Measurements from ENCODE around the gene SORCS2.
"Not testable (repeated sequence)": the region's sequence is repeated elsewhere in the genome, so short reads cannot be mapped to it uniquely, and the experiment has no call there.

SORCS2 gene

DNA sequence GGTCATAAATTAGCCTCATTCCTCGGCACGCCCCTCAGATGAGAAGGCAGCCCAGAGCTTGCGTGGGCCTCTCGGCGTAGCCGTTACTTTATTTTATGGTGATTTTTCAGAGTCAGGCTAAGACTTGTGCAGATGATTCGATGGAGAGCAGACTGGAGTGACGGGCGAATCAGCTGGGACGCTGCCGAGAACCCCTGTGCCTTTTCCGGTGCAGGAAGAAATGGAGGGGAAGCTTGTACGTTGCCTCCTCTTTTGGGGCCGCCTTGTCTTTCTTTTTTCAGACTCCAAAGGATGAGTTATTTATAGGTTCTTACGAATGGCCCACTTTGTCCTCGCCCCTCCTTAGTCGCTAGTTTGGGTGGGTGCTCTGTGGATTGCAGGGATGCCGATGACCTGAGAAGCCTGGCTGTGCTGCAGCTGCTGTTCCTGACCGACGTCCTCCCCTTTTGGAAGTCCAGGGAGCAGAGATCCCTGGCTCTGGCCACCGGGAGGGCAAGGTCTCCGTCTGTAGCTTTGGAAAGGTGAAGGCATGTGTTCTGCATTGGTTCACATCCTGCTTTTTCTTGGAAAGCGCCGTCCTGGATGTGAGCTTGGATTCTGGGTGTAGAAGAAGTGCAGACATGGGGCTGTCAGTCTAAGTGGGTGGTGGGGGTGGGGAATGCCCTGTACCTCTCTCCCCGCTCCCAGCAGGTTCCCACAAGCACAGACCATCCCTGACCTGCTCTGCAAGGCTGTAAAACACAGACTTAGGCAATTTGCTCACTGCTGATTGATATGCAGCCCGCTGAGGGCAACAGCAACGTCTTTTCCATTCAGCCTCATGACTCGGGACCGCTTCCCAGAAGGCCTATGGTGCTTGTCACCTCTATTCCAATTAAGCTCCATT is 9.3 kb downstream of the SORCS2 start:
- no peak for DNase-seq

DNA sequence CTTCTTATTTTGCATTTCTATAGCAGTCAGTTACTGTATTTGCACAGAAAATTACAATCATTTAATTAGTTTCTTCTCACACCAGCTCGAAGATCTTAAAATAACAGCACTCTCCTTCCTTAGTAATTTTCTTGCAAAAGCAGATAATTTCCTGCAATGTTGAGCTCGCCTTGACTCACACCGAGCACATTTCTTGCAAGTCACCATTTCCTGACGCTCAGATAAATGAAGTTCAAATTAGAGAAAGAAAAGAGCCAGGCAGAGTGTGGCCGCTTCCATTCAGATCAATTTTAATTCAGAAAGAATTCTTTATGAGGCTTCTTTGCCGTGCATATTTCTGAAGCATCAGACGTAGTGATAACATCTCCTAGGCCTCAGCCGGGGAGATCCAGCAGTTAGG is 10.1 kb downstream of the SORCS2 start:
- DNase-seq = no peak

DNA sequence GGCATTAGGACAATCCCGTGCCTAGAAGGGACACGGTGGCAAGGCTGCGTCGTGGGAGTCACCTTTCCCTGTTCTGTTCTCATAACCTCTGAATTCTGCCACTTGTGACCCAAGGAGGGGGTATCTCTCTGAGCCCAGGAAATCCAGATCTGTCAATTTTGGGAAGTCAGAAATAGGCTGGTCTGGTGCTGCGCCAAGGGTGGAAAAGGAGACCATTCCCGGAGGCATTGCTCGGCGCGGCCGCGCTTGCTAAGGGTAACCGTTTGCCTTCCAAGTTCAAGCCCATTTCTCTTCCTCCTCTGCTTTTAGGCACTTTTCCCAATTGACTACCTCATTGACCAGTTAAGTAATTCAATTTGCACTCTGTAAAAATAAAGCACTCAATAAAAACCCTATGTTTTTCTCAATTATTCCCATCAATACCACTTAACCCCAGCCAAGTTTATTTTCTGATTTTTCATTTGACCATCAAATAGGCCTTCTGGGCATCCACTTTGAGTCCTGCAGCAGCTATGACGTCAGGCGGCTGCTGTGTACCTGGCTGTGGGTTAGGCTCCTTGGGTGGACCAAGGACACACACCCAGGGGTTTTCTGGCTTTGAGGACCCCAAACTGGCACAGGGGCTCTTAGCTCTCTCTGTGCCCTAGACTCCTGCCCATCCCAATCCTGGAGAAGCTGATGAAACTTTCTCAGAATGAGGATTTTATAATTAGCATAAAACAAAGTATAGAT is 12.5 kb downstream of the SORCS2 start:
- no peak for DNase-seq

DNA sequence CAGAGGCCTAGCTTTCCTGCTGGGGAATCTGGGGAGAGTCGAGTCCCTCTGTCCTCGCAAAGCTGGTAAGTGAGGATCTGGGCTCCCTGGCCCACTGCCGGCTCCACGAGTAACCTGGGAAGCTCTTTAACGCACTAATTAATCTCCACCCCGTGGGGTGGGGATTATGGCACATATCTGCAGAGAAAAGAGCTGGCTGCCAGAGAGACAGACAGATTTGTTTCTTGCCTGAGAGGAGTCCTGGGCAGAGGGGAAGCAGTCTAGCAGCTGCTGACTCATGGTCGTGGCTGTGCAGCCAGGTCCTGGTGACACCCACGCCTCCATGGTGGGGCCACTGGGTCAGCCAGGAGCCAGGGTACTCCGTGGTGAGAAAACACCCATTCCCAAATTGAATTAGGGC is 14.0 kb downstream of the SORCS2 start:
- no peak for DNase-seq

DNA sequence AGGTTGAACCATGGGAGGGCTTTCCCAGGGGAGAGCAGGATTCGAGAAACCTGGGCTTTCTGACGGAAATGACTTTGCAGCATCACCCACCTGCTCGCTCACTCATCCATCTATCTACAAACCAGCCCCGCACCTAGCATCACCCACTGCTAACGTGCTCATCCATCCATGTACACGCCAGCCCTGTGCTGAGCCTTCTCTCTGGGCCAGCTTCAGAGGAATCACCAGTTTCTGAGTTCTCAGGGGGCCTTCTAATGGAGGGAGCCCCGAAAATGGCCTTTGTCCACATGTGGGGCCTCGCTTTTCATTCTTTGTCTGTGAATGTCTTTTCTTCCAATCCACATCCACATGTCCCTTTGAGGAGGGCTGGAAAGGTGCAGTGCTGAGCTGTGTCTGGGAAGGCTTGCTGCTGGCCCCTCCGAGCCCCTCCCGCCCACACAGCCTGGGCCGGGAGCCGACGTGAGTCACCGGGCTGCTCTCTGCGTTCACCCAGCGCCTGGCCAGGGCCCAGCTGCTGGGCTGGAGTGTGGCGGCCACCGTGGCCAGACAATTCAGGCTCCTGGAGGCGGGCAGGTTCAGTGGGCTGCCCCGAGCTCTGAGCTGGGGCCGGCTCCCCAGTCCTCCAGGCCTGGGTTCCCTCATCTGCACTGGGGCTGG is 14.7 kb downstream of the SORCS2 start:
- DNase-seq = no peak

DNA sequence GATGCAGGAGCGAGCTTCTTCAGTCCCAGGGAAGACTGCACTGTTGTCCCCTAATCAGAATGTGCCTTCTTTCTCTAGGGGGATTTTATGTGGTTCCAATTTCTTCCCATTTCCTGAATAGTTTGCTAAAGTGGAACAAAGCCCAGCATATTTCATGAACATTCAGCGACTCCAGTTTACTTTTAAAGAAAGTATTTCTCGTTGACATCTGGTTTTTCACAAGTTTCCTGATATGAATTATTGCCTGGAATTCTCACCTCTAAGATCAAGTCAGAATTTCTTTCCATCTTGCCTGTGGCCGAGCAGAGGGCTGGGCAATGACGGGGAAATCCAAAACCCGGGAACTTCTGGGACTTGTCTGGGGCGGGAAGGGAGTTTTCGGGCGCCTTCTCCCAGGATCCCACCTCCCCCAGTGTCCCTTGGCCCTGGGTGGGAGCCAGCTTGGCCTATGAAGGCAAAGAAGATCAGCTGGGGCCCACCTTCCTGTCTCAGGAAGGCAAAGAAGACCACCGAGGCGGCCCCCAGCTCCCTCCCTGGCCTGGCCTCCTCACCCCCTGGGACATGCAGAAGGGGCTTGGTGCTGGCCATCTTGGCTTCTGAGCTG is 15.4 kb downstream of the SORCS2 start:
- no peak for DNase-seq

DNA sequence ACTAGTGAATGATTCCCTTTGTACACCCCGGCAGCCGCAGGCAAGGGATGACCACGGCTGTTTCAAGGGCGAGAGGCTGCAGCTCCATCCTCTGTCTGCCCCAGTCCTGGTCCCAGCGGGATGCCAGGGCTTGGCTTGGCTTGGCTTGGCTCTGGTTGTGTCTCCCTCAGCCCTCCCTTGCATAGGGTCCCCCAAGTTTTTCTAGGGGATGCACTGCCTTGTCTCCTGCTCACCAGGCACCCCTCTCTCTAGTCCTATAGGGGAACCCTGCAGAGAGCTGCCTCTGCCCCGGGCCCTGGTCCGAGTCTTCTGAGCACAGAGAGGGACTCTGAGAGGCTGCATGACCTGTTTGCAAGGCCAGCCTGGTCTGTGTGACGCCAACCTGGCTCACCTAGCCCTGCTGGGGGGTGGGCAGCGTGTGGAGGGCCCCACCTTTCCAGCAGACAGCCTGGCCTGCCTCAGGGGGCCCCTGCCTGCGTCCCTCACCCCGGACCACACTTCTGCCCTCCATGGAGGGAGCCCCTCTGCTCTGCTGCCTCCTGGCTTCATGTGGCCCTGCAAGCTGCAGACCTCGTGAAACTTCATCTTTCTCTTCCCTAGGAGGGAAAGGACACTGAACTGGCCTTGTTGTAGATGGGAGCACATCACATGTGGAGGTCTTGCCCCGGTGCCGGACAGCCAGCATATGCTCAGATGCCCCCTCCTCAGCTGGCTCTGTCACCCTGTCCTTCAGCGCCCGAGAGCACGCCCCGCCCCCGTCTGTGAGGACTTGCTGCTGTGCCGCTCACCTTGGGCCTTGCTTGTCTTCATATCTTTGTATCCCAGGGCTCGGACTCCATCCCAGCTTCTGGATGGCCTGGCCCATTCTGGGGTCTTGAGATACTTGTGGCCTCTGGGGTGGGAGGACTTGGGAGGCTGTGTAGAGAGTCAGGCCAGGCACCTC is 16.4 kb downstream of the SORCS2 start:
- DNase-seq = no peak

DNA sequence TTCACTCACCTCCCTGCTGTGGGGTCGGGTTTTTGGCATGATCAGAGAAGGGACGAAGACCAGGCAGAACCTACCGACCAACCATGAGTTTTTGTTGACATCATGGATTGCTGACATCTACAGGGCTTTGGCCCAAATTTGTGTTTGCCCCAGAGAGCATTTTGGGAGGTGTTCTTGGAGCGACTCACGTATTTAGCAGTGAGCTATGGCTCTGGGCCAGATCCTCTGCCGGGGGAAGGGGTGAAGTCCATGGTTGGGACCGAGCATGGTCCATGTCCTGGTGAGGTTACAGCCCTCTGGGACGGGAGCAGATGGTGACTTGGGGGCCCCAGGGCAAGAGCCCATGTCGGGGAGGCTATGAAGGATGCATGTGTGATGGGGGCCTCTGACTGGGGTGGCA is 17.4 kb downstream of the SORCS2 start:
- DNase-seq = no peak

DNA sequence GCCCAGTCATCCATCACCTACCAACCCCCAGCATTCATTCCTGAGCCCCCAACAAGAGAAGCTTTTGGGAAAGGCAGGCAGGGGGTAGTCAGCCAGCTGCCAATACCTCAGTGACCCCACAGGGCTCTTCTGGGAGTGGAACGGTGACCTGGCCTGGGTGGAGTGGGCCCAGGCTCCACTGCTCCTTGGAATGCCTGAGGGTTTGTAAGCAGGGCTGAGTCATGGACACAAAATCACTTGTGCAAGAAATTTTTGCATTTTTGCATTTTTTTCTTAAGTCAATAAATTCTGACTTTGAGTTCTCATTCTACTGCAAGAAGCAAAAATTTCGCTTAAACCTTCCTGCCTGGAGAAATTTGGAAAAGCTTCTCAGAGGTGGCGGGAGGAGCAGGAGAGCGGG is 18.5 kb downstream of the SORCS2 start:
- no peak for DNase-seq

DNA sequence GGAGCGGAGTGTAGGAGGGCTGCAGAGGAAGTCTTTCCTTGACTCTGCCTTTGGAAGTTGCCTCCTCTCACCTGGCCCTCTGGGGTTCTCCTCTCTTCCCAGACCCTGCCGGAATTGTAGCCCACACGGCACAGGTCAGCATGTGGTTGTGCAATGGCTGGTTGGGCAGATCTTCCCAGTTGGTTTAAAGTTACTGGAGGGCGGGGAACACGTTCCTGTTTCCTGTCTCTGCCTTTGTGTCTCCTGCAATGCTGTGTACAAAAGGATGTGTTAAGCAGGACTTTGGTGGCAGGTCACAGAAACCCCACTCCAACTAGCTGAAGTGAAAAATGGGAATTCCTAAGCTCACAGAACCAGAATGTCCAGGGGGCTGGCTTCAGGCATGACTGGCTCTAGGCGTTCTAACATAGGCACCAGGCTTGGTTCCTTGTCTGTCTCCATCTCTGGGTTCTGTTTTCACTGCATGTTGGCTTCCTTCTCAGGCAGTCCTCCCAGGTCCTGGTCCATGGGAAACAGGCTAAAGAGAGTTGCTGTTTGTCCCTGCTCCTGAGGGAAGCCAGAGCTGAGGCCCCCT is 19.9 kb downstream of the SORCS2 start:
- no peak for DNase-seq

DNA sequence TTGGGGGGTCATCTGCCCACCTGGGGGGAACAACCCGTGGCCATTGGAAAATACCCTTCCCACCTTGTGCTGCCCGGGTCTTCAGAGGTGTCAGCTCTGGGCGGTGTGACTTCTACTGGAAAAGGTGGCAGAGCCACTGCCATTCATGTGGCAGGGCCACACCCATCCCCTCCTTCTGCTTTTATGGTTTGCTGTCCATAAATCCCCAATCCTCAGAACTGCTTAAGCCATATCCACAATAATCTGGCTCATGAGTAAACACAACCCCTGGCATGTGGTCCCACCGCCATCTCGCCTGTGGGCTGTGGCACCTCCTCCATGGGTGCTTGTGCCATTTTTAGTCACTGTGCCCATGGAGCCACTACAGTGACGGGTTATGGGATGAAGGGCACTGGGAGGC is 20.6 kb downstream of the SORCS2 start:
- DNase-seq = no peak

DNA sequence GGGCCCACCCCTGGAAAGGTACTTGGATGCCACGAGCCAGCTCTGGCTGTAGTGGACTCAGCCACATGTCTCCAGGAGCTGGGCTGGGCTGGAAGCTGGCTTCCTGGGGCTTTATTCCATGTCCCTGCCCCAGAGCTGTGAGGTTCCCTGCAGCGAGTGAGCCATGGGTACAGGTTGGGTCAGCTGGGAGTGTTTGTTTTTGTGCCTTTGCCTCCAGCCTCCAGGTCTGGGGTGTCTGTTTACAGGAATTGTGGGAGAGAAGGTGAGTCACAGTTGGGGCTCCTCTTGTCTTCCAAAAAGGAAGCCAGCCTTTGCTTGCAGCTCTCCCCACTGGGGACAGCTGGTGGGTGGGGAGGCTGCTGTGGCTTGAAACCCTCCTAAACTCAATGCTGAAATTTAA is 21.5 kb downstream of the SORCS2 start:
- no peak for DNase-seq

DNA sequence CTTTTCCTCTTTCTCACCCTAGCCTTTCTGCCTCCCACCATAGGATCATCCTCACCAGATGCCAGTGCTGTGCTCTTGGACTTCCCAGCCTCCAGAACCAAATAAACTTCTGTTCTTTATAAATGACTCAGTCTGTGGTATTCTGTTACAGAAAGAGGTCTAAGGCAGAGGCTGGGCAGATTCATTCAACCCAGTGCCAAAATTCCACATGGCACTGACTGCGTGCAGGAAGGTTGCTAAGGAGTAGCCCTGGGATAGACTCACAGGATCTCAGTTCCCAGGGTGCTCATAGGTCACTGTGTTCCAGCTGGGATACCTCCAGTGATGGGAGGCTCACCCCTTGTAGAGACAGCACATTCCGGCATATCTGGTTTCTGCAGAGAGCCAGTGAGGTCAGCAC is 22.0 kb downstream of the SORCS2 start:
- DNase-seq = no peak

DNA sequence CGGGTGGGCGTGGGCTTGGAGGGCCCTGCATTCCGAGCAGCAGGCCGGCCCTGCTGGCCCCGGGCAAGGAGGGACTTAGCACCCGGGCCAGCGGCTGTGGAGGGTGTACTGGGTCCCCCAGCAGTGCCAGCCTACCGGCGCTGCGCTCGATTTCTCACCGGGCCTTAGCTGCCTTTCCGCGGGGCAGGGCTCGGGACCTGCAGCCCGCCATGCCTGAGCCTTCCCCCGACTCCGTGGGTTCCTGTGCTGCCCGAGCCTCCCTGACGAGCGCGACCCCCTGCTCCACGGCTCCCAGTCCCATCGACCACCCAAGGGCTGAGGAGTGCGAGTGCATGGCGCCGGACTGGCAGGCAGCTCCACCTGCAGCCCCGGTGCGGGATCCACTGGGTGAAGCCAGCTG is 22.8 kb downstream of the SORCS2 start:
- DNase-seq = not testable (repeated sequence)

DNA sequence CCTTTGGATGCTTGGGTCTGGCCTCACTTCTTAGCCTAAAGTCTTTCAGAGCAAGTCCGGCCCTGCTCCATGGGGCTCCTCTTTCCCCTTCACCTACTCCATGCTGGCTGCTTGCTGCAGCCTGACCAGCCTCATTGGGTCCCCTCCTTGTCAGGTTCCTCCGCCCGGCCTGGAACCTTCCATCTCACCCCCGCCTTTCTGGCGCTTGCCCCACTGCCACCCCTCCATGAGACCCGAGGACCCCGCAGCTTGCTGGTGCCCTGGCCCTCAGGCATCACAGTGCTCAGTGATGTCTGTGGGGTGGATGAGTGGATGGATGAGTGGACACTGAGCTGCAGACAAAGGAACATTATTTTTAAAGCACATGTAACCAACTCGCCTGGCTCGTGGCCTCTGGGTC is 24.7 kb downstream of the SORCS2 start:
- DNase-seq = no peak

DNA sequence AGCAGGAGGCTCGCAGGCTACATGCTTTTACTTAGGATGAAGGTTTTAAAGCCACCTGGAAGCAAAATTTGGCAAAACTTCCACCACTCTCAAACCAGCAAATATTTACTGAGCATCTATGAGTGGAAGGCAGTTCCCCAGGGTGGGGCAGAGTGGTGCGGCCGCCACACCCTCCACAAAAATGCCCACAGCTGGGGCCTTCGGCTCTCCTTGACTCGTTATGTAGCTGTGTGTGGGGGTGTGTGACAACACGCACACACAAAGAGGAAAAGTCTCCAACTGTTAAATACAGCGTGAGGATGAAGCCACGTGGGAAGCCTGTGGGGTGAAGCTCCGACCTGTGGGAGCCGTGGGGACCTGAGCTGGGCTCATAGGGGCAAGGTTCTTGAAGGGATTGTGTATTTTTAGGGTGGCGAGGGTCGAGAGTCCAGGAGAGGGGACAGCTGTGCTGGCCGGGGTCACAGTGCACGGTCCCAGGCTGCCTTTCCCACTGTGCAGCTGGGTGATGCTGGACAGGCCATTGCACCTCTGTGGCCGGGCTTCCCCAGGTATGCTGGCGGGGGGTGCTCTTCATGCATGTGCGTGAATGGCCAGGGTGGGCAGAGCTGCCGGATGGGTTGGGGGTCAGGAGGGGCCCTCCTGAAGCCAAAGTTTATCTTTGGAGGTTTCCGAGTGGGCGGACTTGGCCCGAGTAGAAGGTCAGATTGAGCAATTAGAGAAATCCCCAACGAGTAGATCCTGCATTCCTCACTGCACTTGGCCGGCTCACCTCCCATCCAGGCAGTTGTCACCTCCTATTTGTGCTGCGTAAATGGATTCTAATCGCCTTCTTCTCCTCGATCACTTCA is 25.4 kb downstream of the SORCS2 start:
- DNase-seq = no peak

DNA sequence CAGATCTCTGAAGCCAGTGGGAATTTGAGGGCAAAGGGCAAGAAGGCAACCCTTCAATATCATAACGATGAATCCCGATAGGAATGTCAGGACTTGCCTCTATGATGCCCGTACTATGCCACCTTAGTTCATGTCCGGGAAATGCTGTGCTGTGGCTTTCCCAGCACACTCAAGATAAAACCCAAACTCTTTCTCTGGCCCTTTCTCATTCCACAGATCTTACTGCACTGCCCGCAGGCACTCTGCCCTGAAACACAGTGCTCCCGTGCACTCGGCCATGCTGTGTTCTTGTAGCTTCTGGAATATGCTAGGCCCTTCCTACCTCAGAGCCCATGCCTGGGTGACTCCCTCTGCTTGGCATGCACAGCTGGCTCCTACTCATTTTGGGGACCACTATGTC is 26.3 kb downstream of the SORCS2 start:
- DNase-seq = no peak

DNA sequence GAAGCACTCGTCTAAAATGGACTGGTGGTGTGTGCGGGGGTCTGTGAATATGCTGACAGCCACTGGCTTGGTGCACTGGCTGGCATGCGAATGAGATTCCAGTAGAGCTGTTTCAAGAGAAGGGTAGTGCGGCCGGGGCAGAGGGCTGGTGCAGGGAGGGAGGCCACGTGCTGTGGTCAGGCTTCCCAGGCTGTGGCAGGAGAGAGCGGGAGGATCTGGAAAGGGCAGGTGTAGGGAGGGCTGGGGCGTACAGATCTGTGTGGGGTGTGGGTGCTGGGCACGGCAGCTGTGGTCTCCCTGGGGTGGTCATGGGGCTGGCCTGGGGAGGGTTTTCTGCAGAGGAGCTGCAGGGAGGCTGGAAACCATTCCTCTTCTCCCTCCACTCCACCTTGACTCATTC is 30.2 kb downstream of the SORCS2 start:
- no peak for DNase-seq

DNA sequence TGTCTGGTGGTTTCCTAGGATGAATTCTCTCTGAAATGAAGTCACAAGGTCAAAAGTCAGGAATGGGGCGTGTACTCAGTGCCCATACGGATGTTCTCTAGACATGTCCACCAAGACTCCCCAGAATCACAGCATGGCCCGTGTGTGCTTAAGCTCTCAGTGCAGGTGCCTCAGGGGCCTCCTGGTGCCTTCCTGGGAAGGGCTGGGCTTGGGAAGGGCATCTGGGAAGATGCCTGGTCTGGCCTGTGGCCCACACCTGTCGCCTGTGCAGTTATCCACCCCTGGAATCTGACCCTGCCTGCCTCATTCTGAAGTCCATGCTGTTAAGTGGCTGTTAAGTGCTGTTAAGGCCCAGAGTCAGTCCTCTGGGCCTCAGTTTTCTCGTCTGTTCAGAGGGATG is 31.2 kb downstream of the SORCS2 start:
- no peak for DNase-seq

DNA sequence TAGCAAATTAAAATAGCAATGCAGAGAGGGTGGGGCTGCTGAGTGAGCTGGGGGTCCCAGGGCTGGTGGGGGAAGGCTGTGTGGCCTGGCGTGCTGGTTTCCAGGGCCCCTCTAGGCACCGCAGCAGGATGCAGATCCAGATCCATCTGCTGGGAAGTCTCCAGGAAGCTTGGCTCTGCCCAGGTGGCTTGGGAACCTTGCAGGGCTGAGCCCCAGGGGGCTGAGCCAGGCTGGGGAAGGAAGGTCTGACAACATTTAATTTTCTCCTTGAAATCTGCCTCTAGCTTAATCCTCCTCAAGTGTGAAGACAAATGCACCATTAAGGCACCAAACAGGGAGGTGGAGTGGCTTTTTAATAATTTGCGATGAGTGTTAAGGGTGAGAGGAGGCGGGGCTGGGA is 31.7 kb downstream of the SORCS2 start:
- DNase-seq = no peak

All from NCI-H510A (cell line).